C4-2B (cell line): ENCODE data around the gene CXorf65.

ENCODE experiments used
- ZFX ChIP-seq: fragments of 450-650 bp; IDR thresholded peaks from 2 replicates; pipeline ENCODE4 v1.6.1; 2017
- TF ChIP-seq, protein P1 (sequence below): fragments of 450-650 bp; conservative IDR thresholded peaks from 2 replicates; pipeline ENCODE4 v1.5.1; 2017; ENCODE audit warnings: mild to moderate bottlenecking

GRCh38 chrX:71111921-71112431, 5.4 kb upstream of the CXorf65 start:
- TF ChIP-seq, protein P1, sequence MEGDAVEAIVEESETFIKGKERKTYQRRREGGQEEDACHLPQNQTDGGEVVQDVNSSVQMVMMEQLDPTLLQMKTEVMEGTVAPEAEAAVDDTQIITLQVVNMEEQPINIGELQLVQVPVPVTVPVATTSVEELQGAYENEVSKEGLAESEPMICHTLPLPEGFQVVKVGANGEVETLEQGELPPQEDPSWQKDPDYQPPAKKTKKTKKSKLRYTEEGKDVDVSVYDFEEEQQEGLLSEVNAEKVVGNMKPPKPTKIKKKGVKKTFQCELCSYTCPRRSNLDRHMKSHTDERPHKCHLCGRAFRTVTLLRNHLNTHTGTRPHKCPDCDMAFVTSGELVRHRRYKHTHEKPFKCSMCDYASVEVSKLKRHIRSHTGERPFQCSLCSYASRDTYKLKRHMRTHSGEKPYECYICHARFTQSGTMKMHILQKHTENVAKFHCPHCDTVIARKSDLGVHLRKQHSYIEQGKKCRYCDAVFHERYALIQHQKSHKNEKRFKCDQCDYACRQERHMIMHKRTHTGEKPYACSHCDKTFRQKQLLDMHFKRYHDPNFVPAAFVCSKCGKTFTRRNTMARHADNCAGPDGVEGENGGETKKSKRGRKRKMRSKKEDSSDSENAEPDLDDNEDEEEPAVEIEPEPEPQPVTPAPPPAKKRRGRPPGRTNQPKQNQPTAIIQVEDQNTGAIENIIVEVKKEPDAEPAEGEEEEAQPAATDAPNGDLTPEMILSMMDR, result no peak
- no peak for TF ChIP-seq ZFX
